ENCODE results near the gene FGF10.

DNA sequence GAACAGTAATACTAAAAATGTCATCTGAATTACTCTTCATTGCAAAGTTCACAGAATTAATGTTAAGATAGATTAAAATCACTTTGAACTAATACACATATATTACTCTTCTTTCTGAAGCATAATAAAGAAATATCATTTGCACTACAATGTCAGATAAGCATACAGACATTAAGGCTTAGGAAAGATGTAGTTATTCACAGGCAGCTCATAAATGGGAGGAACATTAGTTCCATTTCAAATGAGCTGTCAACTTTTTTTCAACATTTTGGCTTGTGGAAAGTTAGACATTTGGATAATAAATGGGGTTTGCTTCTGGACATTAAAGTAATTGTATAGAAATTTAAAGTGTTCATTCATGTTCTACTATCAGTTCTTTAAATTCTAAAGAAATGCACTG, 6.3 kb downstream of the FGF10 start:
- TF ChIP-seq, protein P1, sequence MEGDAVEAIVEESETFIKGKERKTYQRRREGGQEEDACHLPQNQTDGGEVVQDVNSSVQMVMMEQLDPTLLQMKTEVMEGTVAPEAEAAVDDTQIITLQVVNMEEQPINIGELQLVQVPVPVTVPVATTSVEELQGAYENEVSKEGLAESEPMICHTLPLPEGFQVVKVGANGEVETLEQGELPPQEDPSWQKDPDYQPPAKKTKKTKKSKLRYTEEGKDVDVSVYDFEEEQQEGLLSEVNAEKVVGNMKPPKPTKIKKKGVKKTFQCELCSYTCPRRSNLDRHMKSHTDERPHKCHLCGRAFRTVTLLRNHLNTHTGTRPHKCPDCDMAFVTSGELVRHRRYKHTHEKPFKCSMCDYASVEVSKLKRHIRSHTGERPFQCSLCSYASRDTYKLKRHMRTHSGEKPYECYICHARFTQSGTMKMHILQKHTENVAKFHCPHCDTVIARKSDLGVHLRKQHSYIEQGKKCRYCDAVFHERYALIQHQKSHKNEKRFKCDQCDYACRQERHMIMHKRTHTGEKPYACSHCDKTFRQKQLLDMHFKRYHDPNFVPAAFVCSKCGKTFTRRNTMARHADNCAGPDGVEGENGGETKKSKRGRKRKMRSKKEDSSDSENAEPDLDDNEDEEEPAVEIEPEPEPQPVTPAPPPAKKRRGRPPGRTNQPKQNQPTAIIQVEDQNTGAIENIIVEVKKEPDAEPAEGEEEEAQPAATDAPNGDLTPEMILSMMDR (IDR thresholded peaks at IDR 0.05) = no peak
- no peak for TF ChIP-seq POLR2A (IDR thresholded peaks at IDR 0.05)
